DMS53 treated with DMSO at 0.1 percent for 48 hours (cell line): ENCODE data around the gene ZFTA.
A peak's percentile ranks its signal among the peaks of the same experiment; 100 is the strongest.
"Not testable (repeated sequence)": the region's sequence is repeated elsewhere in the genome, so short reads cannot be mapped to it uniquely, and the experiment has no call there.

ENCODE experiments used
- DNase-seq: peaks from one replicate; lab custom pipeline; 2025; ENCODE audit not compliant: unreplicated experiment; lab: John Stamatoyannopoulos, UW

The ZFTA gene

GRCh38 chr11:63768237-63769041, at the start of gene ZFTA:
TSS of gene ZFTA (minus strand) at chr11:63768775. CDS start at chr11:63768622, 153 bp downstream.
- no peak for DNase-seq

GRCh38 chr11:63817758-63818498, 49.4 kb upstream of the ZFTA start:
- DNase-seq: no peak

- no peak for DNase-seq
These were observed 48.2 kb upstream of the ZFTA start for GRCh38 chr11:63816732-63817131.

- no peak for DNase-seq
These were observed 47.6 kb upstream of the ZFTA start for GRCh38 chr11:63816166-63816565.

DNA sequence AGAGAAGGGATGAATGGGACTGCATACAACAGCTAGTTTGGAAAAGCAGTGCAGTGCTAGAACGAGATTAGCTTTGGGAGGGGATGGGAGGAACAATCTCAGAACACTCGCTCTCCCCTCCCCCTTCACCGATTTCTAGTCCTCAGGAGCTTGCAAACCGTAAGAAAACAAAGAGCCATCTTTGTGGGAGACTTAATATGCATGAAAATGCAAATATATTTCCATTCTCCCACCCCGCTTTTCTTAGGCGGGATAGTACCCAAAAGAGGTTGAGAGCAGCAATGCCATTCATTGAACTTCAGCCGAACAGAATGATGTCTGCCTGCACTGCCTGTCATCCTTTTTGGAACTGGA, 45.8 kb upstream of the ZFTA start:
- no peak for DNase-seq

DNA sequence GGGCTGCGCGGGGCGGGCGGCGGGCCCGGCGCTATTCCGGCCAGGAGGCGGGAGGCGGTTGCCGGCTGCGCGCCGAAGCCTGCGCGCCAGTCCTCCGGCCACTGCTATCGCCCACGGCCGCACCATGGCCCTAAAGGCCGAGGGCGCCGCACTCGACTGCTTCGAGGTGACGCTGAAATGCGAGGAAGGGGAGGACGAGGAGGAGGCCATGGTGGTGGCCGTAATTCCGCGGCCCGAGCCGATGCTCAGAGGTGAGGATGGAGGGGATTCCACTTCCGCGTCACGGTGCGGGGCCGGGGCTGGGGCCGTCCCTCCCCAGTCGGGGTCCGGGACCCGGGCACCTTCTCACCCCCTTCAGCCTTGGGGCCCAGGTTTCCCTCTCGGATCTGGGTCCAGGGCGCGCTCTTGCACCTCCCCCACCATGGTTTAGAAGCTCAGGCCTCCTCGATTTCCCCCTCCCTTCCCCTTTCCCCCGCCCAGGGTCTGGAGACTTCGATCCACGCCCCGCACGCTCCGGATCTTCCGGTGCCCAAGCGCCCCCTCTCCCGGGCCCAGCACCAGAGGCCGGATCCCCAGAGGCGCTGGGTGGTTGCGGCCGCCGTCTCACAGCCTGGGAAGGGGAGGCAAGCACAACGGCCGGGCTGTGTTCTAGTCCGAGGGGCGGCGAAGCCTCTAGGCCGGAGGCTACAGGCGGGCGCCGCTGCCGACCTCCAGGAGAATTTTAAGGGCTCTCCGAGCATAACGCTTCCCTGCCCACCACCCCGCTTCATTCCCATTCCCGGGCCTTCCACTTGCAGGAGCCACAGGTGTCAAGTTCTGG, 45.2 kb upstream of the ZFTA start:
- peak; percentile 4 for DNase-seq

GRCh38 chr11:63813035-63813562, 44.5 kb upstream of the ZFTA start, which contains the start of gene SPINDOC:
TSS of gene SPINDOC (plus strand) at chr11:63813456. CDS start at chr11:63813687, 231 bp downstream.
- DNase-seq: peak; percentile 48

DNA sequence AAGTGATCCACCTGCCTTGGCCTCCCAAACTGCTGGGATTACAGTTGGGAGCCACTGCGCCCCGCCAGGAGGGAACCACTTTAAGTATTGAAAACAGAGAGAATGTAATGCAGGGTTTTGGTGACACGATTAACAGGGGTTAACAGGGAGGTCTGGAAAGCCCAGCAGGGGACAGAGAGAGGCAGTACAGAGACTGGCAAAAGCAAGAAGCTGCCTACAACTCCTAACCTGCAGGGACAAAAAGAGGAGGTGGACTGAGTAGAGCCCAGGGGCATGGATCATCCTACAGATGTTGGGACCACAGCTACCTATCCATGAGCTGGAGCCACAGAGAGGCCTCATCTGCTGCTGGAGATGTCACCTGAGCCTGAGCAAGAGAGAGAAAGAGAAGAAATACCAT, 42.9 kb upstream of the ZFTA start:
- no peak for DNase-seq

- DNase-seq: not testable (repeated sequence)
These were observed 41.8 kb upstream of the ZFTA start for GRCh38 chr11:63810383-63810782.

- no peak for DNase-seq
These were observed 37.4 kb upstream of the ZFTA start for GRCh38 chr11:63805844-63806415.

GRCh38 chr11:63804259-63804658, 35.7 kb upstream of the ZFTA start:
- DNase-seq: peak; percentile 42

- peak; percentile 2 for DNase-seq
These were observed 34.3 kb upstream of the ZFTA start for GRCh38 chr11:63802637-63803414.

- no peak for DNase-seq
These were observed 32.3 kb upstream of the ZFTA start for GRCh38 chr11:63800921-63801320.

DNA sequence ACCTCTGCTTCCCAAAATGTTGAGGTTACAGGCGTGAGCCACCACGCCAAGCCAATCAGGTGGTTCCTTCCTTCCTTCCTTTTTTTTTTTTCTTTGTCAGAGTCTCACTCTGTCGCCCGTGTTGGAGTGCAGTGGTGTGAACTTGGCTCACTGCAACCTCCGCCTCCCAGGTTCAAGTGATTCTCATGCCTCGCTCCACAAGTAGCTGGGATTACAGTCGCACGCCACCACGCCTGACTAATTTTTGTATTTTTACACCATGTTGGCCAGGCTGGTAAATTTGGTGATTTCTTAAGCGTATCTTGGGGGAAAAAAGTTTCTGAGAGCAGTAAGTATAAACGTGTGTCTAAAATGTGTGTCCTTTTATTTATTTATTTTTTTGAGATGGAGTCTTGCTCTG, 26.5 kb upstream of the ZFTA start:
- no peak for DNase-seq

DNA sequence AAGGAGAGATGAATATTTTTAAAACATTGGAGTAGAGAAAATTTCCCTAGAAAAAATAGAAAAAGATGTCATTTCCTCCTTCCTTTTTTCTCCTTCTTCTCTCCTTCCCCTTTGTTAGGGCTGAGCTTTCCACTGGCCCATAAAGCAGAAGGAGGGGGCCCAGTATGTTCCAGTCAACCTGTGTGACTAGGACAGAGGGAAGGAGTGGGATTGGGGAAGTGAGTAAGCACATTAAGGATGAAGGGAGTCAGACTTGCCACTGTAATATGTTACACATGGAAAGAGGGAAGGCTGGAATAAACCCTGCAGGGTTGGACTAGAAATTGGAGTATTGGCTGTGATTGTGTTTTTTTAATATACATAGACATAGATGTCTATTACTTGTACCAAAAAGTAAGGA, 24.6 kb upstream of the ZFTA start:
- DNase-seq: no peak

DNA sequence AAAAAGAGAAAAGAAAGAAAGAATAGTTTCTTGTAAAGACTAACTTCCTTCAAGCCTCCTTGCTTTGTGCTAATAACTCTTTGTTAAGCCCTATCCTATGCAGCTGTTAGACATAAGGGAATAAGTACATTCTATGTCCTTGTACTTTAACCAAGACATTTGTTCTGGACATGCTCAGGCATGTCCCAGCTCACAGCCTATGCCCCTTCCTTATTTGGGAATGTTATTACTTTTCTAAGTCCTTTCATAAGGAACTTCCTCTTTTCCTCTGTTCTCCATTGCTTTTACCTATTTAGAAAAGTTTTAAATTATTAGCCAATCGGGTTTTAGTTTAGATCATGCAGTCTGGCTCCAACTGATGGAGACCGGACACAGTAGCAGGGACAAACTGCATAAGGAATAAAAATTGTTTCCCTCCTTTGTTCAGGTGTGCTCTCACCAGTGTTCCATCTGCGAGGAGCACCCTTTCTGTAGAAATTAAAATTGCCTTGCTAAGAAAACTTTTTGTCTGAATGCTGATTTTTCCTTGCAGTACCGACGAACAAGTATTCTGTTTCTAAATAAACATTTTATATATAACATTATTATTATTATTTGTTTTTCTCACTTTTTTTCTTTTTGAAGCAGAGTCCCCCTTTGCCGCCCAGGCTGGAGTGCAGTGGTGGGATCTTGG, 23.1 kb upstream of the ZFTA start:
- DNase-seq: no peak

DNA sequence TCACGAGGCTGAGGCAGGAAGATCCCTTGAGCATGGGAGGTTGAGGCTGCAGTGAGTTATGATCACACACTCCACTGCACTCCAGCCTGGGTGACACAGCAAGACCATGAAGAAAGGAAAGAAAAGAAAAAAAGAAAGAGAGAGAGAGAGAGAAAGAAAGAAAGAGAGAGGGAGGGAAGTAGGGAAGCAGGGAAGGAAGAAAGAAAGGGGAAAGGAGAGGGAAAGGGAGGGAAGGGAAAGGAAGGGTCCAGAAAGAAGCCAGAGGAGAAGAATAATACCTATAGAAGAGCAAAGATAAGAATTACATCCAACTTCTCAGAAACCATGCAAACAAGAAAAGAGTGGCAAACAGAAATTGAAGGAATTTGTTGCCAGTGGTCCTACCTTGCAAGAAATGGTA, 17.2 kb upstream of the ZFTA start:
- DNase-seq: no peak

GRCh38 chr11:63783925-63784592, 15.5 kb upstream of the ZFTA start:
- no peak for DNase-seq

- DNase-seq: no peak
These were observed 14.2 kb upstream of the ZFTA start for GRCh38 chr11:63782749-63783148.
